Measurements from ENCODE around the gene EIF3D.
A peak's percentile ranks its signal among the peaks of the same experiment; 100 is the strongest.

Gene EIF3D

GRCh38 chr22:36471341-36471821, 57.6 kb downstream of the EIF3D start:
- H4K20me1 ChIP-seq (ENCODE audit: insufficient read depth, low read length, poor library complexity, severe bottlenecking), result no peaks in the 10 kb centered on the region
- H3F3A ChIP-seq (ENCODE audit: low read depth), result no peaks in the 10 kb centered on the region
- no peaks in the 10 kb centered on the region for H3K27me3 ChIP-seq (ENCODE audit: insufficient read depth, low read length, poor library complexity, severe bottlenecking)
- H3K9me2 ChIP-seq (replicated peaks; ENCODE audit: low read depth, low read length), result no peaks in the 10 kb centered on the region
- H2AFZ ChIP-seq (ENCODE audit: low read length), result no peak overlapping the region
- no peaks in the 10 kb centered on the region for H3K9me3 ChIP-seq (ENCODE audit: insufficient read depth, low read depth, low read length)
- H3K36me3 ChIP-seq (ENCODE audit: insufficient read depth, low read length), result peaks cover 19% of the 10 kb centered on the region; the same call in 1 of the 2 replicates
- no peak overlapping the region for H3K4me3 ChIP-seq (ENCODE audit: low read length, poor library complexity, severe bottlenecking)
- no peak overlapping the region for H3K9ac ChIP-seq (ENCODE audit: low read depth, low read length, poor library complexity, severe bottlenecking)
- TF ChIP-seq CTCF (conservative IDR thresholded peaks at IDR 0.05; ENCODE audit: low read length) (no peak), EZH2phosphoT487 (IDR thresholded peaks at IDR 0.05; ENCODE audit: borderline replicate concordance) (no peak)
- no peak overlapping the region for H3K4me2 ChIP-seq (ENCODE audit: low read depth, low read length, poor library complexity, severe bottlenecking)
- peaks cover 6% of the 10 kb centered on the region for H3K79me2 ChIP-seq (ENCODE audit: insufficient read depth, low read length)
- peaks cover 33% of the 10 kb centered on the region for H3K4me1 ChIP-seq (ENCODE audit: insufficient read depth, low read length, poor library complexity, severe bottlenecking)

GRCh38 chr22:36470994-36471331, 58.0 kb downstream of the EIF3D start:
- H3K27me3 ChIP-seq (ENCODE audit: insufficient read depth, low read length, poor library complexity, severe bottlenecking), result no peaks in the 10 kb centered on the region
- H3K79me2 ChIP-seq (ENCODE audit: insufficient read depth, low read length), result peaks cover 6% of the 10 kb centered on the region
- peaks cover 38% of the 10 kb centered on the region for H3K4me1 ChIP-seq (ENCODE audit: insufficient read depth, low read length, poor library complexity, severe bottlenecking)
- no peaks in the 10 kb centered on the region for H3F3A ChIP-seq (ENCODE audit: low read depth)
- H4K20me1 ChIP-seq (ENCODE audit: insufficient read depth, low read length, poor library complexity, severe bottlenecking), result no peaks in the 10 kb centered on the region
- H3K36me3 ChIP-seq (ENCODE audit: insufficient read depth, low read length), result peaks cover 16% of the 10 kb centered on the region; the same call in 1 of the 2 replicates
- no peak overlapping the region for H3K4me3 ChIP-seq (ENCODE audit: low read length, poor library complexity, severe bottlenecking)
- TF ChIP-seq EZH2phosphoT487 (IDR thresholded peaks at IDR 0.05; ENCODE audit: borderline replicate concordance) (no peak), CTCF (conservative IDR thresholded peaks at IDR 0.05; ENCODE audit: low read length) (no peak)
- H3K9me2 ChIP-seq (replicated peaks; ENCODE audit: low read depth, low read length), result no peaks in the 10 kb centered on the region
- no peaks in the 10 kb centered on the region for H3K9me3 ChIP-seq (ENCODE audit: insufficient read depth, low read depth, low read length)
- no peak overlapping the region for H3K9ac ChIP-seq (ENCODE audit: low read depth, low read length, poor library complexity, severe bottlenecking)
- no peak overlapping the region for H2AFZ ChIP-seq (ENCODE audit: low read length)
- no peak overlapping the region for H3K4me2 ChIP-seq (ENCODE audit: low read depth, low read length, poor library complexity, severe bottlenecking)

GRCh38 chr22:36470162-36470993, 58.6 kb downstream of the EIF3D start:
- no peaks in the 10 kb centered on the region for H3K9me2 ChIP-seq (replicated peaks; ENCODE audit: low read depth, low read length)
- H3K9me3 ChIP-seq (ENCODE audit: insufficient read depth, low read depth, low read length), result no peaks in the 10 kb centered on the region
- H3K9ac ChIP-seq (ENCODE audit: low read depth, low read length, poor library complexity, severe bottlenecking), result peak overlapping the region; percentile 47
- H3K4me2 ChIP-seq (ENCODE audit: low read depth, low read length, poor library complexity, severe bottlenecking), result peak overlapping the region; percentile 13
- H2AFZ ChIP-seq (ENCODE audit: low read length), result no peak overlapping the region
- H3K4me3 ChIP-seq (ENCODE audit: low read length, poor library complexity, severe bottlenecking), result no peak overlapping the region
- H3K4me1 ChIP-seq (ENCODE audit: insufficient read depth, low read length, poor library complexity, severe bottlenecking), result peaks cover 40% of the 10 kb centered on the region
- H3K79me2 ChIP-seq (ENCODE audit: insufficient read depth, low read length), result peaks cover 6% of the 10 kb centered on the region
- no peaks in the 10 kb centered on the region for H3F3A ChIP-seq (ENCODE audit: low read depth)
- H3K27me3 ChIP-seq (ENCODE audit: insufficient read depth, low read length, poor library complexity, severe bottlenecking), result no peaks in the 10 kb centered on the region
- no peaks in the 10 kb centered on the region for H4K20me1 ChIP-seq (ENCODE audit: insufficient read depth, low read length, poor library complexity, severe bottlenecking)
- TF ChIP-seq EZH2phosphoT487 (IDR thresholded peaks at IDR 0.05; ENCODE audit: borderline replicate concordance) (no peak), CTCF (conservative IDR thresholded peaks at IDR 0.05; ENCODE audit: low read length) (peak; percentile 95)
- peaks cover 10% of the 10 kb centered on the region; the same call in 1 of the 2 replicates for H3K36me3 ChIP-seq (ENCODE audit: insufficient read depth, low read length)

Measured in Loucy (cell line).